DOHH2 (cell line): ENCODE results near the gene C4B.
"Not testable (repeated sequence)": the region's sequence is repeated elsewhere in the genome, so short reads cannot be mapped to it uniquely, and the experiment has no call there.

Experiments used
- H3F3A ChIP-seq: fragments of 200-600 bp; sonication (generic), shearing (Covaris generic); 2 replicates; pipeline ENCODE4 v1.6.0; 2016; ENCODE audit warnings: antibody characterized with exemption, mild to moderate bottlenecking; ENCODE audit not compliant: control insufficient read depth, insufficient read depth
- H3K27ac ChIP-seq: fragments of 200-600 bp; sonication (generic); 2 replicates; pipeline ENCODE4 v1.5.1; 2014; ENCODE audit warnings: low read depth, mild to moderate bottlenecking, low read length, moderate library complexity
- H3K27me3 ChIP-seq: fragments of 200-600 bp; sonication (generic); 2 replicates; pipeline ENCODE4 v1.6.1; 2014; ENCODE audit warnings: mild to moderate bottlenecking, low read length, mixed read lengths; ENCODE audit not compliant: control insufficient read depth
- H3K36me3 ChIP-seq: fragments of 200-600 bp; sonication (generic); 2 replicates; pipeline ENCODE4 v1.6.1; 2014; ENCODE audit warnings: mild to moderate bottlenecking, low read length, moderate library complexity, mixed read lengths; ENCODE audit not compliant: control insufficient read depth
- H3K4me1 ChIP-seq: fragments of 200-600 bp; sonication (generic); 2 replicates; pipeline ENCODE4 v1.6.1; 2014; ENCODE audit warnings: mild to moderate bottlenecking, low read length, mixed read lengths; ENCODE audit not compliant: control insufficient read depth
- H3K4me2 ChIP-seq: fragments of 200-600 bp; sonication (generic); 2 replicates; pipeline ENCODE4 v1.6.0; 2014; ENCODE audit warnings: mild to moderate bottlenecking, low read length, moderate library complexity
- H3K4me3 ChIP-seq: fragments of 200-600 bp; sonication (generic); 2 replicates; pipeline ENCODE4 v1.5.1; 2014; ENCODE audit warnings: mild to moderate bottlenecking, low read length, mixed read lengths
- H3K79me2 ChIP-seq: fragments of 200-600 bp; sonication (generic); 2 replicates; pipeline ENCODE4 v1.6.1; 2014; ENCODE audit warnings: mild to moderate bottlenecking, low read length, mixed read lengths; ENCODE audit not compliant: control insufficient read depth
- H3K9me2 ChIP-seq: fragments of 200-600 bp; sonication (generic); replicated peaks from 2 replicates; pipeline ENCODE4 v1.6.1; 2014; ENCODE audit warnings: mild to moderate bottlenecking, low read length, mixed read lengths; ENCODE audit not compliant: control insufficient read depth
- H3K9me3 ChIP-seq: fragments of 200-600 bp; sonication (generic); 2 replicates; pipeline ENCODE4 v1.6.1; 2014; ENCODE audit warnings: antibody characterized with exemption, low read length, mixed read lengths; ENCODE audit not compliant: control insufficient read depth, insufficient read depth
- H4K20me1 ChIP-seq: fragments of 200-600 bp; sonication (generic); 2 replicates; pipeline ENCODE4 v1.6.0; 2014; ENCODE audit warnings: low read depth, mild to moderate bottlenecking, antibody characterized with exemption, low read length, moderate library complexity; ENCODE audit not compliant: control insufficient read depth, insufficient read depth
- CTCF ChIP-seq: fragments of 200-600 bp; sonication (generic); IDR thresholded peaks from one replicate; pipeline ENCODE4 v1.5.1; 2014; ENCODE audit warnings: antibody characterized with exemption, mild to moderate bottlenecking, low read depth, low read length; ENCODE audit not compliant: poor library complexity, severe bottlenecking
- EZH2phosphoT487 ChIP-seq: fragments of 200-600 bp; sonication (generic); IDR thresholded peaks from 2 replicates; pipeline ENCODE4 v1.6.1; 2017; ENCODE audit warnings: borderline replicate concordance, mild to moderate bottlenecking, antibody characterized with exemption, low read length, moderate library complexity, mixed read lengths

The C4B gene

GRCh38 chr6:32064706-32065105, 50.1 kb downstream of the C4B start:
- Histone ChIP-seq H4K20me1 (no peaks in the 10 kb centered on the region), H3K79me2 (no peaks in the 10 kb centered on the region), H3K27ac (no peak overlapping the region), H3K4me2 (no peak overlapping the region), H3K4me3 (no peak overlapping the region), H3K27me3 (no peaks in the 10 kb centered on the region), H3K4me1 (no peaks in the 10 kb centered on the region), H3F3A (no peaks in the 10 kb centered on the region), H3K36me3 (no peaks in the 10 kb centered on the region), H3K9me2 (no peaks in the 10 kb centered on the region), H3K9me3 (no peaks in the 10 kb centered on the region)
- TF ChIP-seq CTCF (no peak), EZH2phosphoT487 (no peak)

- not testable (repeated sequence) for H3K79me2 ChIP-seq, H3F3A ChIP-seq, H3K4me1 ChIP-seq, H3K9me2 ChIP-seq, H3K27me3 ChIP-seq, H3K9me3 ChIP-seq, H3K27ac ChIP-seq, H4K20me1 ChIP-seq, H3K4me3 ChIP-seq, H3K4me2 ChIP-seq, H3K36me3 ChIP-seq
Observed at GRCh38 chr6:32067521-32067920, 52.9 kb downstream of the C4B start.

GRCh38 chr6:32068315-32068714, 53.7 kb downstream of the C4B start:
- H3K4me3 ChIP-seq, result not testable (repeated sequence)

GRCh38 chr6:32068867-32069266, 54.3 kb downstream of the C4B start:
- TF ChIP-seq EZH2phosphoT487 (no peak), CTCF (no peak)
- H3F3A ChIP-seq, result no peaks in the 10 kb centered on the region
- no peak overlapping the region for H3K4me3 ChIP-seq
- no peaks in the 10 kb centered on the region for H3K9me2 ChIP-seq
- H4K20me1 ChIP-seq, result no peaks in the 10 kb centered on the region
- no peaks in the 10 kb centered on the region for H3K79me2 ChIP-seq
- no peaks in the 10 kb centered on the region for H3K4me1 ChIP-seq
- H3K36me3 ChIP-seq, result no peaks in the 10 kb centered on the region
- H3K9me3 ChIP-seq, result no peaks in the 10 kb centered on the region
- no peaks in the 10 kb centered on the region for H3K27me3 ChIP-seq
- H3K27ac ChIP-seq, result no peak overlapping the region
- no peak overlapping the region for H3K4me2 ChIP-seq

More at GRCh38 chr6:32068315-32068714, 53.7 kb downstream of the C4B start:
- H3K27me3 ChIP-seq, H3K36me3 ChIP-seq, H3K9me3 ChIP-seq, H3K9me2 ChIP-seq, H3K4me1 ChIP-seq, H3K27ac ChIP-seq, H3F3A ChIP-seq, H3K79me2 ChIP-seq, H3K4me2 ChIP-seq, H4K20me1 ChIP-seq: not testable (repeated sequence)
